ENCODE measurements around the gene NAA40. TPM values are rescaled to one million over a fixed set of nuclear protein-coding genes. Genes with fewer than 3 reads are reported as not detected.
A peak's percentile ranks its signal among the peaks of the same experiment; 100 is the strongest.

The NAA40 gene
- total and polyA plus RNA-seq, 2 of the 13 experiments (the other 11 are each of a cell fraction or from before 2014, with no cell fraction given): 11.1 to 17.9 TPM

- TF ChIP-seq YY1 (IDR thresholded peaks at IDR 0.05; ENCODE audit: insufficient read depth, insufficient replicate concordance, low read depth, low read length): peak; percentile 98
- no peak for TF ChIP-seq KDM4B (CRISPR knock-in tag; IDR thresholded peaks at IDR 0.05)
- TF ChIP-seq CREB3 (CRISPR knock-in tag; IDR thresholded peaks at IDR 0.05): no peak
- no peak for TF ChIP-seq ZC3H4 (CRISPR knock-in tag; IDR thresholded peaks at IDR 0.05; ENCODE audit: borderline replicate concordance)
- peak; percentile 17 for TF ChIP-seq ZNF18 (CRISPR knock-in tag; IDR thresholded peaks at IDR 0.05; ENCODE audit: insufficient replicate concordance)
- TF ChIP-seq ARNT2 (CRISPR knock-in tag; IDR thresholded peaks at IDR 0.05; ENCODE audit: low read depth): peak; percentile 72
- TF ChIP-seq TFAP4 (IDR thresholded peaks at IDR 0.05; ENCODE audit: borderline replicate concordance, low read depth): no peak; the same call in 1 of the 2 replicates
- TF ChIP-seq PTBP1 (IDR thresholded peaks at IDR 0.05; ENCODE audit: low read depth, low read length, poor library complexity, severe bottlenecking): no peak
- TF ChIP-seq FOXP4 (CRISPR knock-in tag; IDR thresholded peaks at IDR 0.05): no peak; the same call in 1 of the 2 replicates
- TF ChIP-seq CBX5 (CRISPR knock-in tag; IDR thresholded peaks at IDR 0.05; ENCODE audit: borderline replicate concordance): no peak
- TF ChIP-seq ZNF362 (CRISPR knock-in tag; IDR thresholded peaks at IDR 0.05; ENCODE audit: borderline replicate concordance): peak; percentile 54
- TF ChIP-seq FOXC1 (CRISPR knock-in tag; IDR thresholded peaks at IDR 0.05; ENCODE audit: borderline replicate concordance): no peak
- peak; percentile 81; the same call in 1 of the 2 replicates for TF ChIP-seq MZF1 (CRISPR knock-in tag; IDR thresholded peaks at IDR 0.05; ENCODE audit: borderline replicate concordance)
- TF ChIP-seq ZBTB7B (CRISPR knock-in tag; IDR thresholded peaks at IDR 0.05): peak; percentile 57
- TF ChIP-seq GATAD2A (CRISPR knock-in tag; IDR thresholded peaks at IDR 0.05): peak; percentile 64
- no peak for TF ChIP-seq ZSCAN30 (CRISPR knock-in tag; IDR thresholded peaks at IDR 0.05)
- TF ChIP-seq NFIB (CRISPR knock-in tag; IDR thresholded peaks at IDR 0.05; ENCODE audit: borderline replicate concordance): no peak
- TF ChIP-seq E2F1 (CRISPR knock-in tag; IDR thresholded peaks at IDR 0.05): peak; percentile 98
- TF ChIP-seq CERS6 (CRISPR knock-in tag; IDR thresholded peaks at IDR 0.05): 0 out of 2 replicates have a peak, but pooled peaks have one; percentile 19
Observed at GRCh38 chr11:63974259-63975143, 35.7 kb downstream of the NAA40 start, which contains the start of gene COX8A (continued).
